WERI-Rb-1 (cell line): ENCODE results near the gene HOXA11.

Experiments used
- DNase-seq: peaks from one replicate; pipeline ENCODE4 v3.0.0-alpha.2; 2020
- H3K27ac ChIP-seq: fragments of 250-450 bp; sonication (Bioruptor Pico); 2 replicates; pipeline ENCODE4 v1.5.1; 2020; ENCODE audit warnings: mild to moderate bottlenecking, moderate library complexity
- H3K27me3 ChIP-seq: fragments of 250-450 bp; sonication (Bioruptor Pico); 2 replicates; pipeline ENCODE4 v1.5.1; 2021; ENCODE audit warnings: mild to moderate bottlenecking, low read depth, moderate library complexity; ENCODE audit not compliant: insufficient read depth, severe bottlenecking
- H3K36me3 ChIP-seq: fragments of 250-450 bp; sonication (Bioruptor Pico); 2 replicates; pipeline ENCODE4 v1.5.1; 2020; ENCODE audit warnings: mild to moderate bottlenecking, moderate library complexity
- H3K4me3 ChIP-seq: 2 replicates; pipeline ENCODE4 v1.5.1; 2011; ENCODE audit warnings: low read depth, mild to moderate bottlenecking, control low read depth, low read length
- H3K9me3 ChIP-seq: fragments of 250-450 bp; sonication (Bioruptor Pico); 2 replicates; pipeline ENCODE4 v1.5.1; 2021; ENCODE audit warnings: mild to moderate bottlenecking, moderate library complexity; ENCODE audit not compliant: severe bottlenecking
- CTCF ChIP-seq: IDR thresholded peaks from 2 replicates; pipeline ENCODE4 v1.5.1; 2011; ENCODE audit warnings: low read depth, mild to moderate bottlenecking, control low read depth, inconsistent platforms, low read length

Gene HOXA11

GRCh38 chr7:27220440-27220955 is 35.5 kb upstream of the HOXA11 start:
- Histone ChIP-seq H3K27me3 (peaks cover 80% of the 10 kb centered on the region), H3K4me3 (no peak overlapping the region), H3K36me3 (no peaks in the 10 kb centered on the region), H3K27ac (no peak overlapping the region), H3K9me3 (peaks cover 4% of the 10 kb centered on the region)
- no peak for TF ChIP-seq CTCF
- no peak for DNase-seq

GRCh38 chr7:27219821-27220220 is 34.8 kb upstream of the HOXA11 start:
- peaks cover 80% of the 10 kb centered on the region for H3K27me3 ChIP-seq

DNA sequence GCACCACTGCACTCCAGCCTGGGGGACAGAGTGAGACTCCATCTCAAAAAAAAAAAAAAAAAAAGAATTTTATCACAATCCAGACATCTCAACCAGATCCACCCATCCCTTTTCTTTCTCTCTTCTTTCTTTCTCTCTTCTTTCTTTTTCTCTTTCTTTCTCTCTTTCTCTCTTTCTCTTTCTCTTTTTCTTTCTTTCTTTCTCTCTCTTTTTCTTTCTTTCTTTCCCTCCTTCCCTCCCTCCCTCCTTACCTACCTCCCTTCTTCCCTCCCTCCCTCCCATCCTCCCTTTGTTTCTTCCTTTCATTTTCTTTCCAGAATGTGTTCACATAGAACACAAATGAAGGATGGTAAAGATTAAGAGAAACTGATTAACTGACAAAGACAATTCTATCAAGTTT is 32.9 kb upstream of the HOXA11 start:
- DNase-seq: no peak
- no peak for TF ChIP-seq CTCF
- Histone ChIP-seq H3K27me3 (peaks cover 80% of the 10 kb centered on the region), H3K4me3 (no peak overlapping the region), H3K36me3 (no peaks in the 10 kb centered on the region), H3K27ac (no peak overlapping the region), H3K9me3 (no peaks in the 10 kb centered on the region)

More at GRCh38 chr7:27219821-27220220, 34.8 kb upstream of the HOXA11 start:
- no peak for TF ChIP-seq CTCF
- H3K27ac ChIP-seq: no peak overlapping the region
- no peak for DNase-seq
- H3K4me3 ChIP-seq: no peak overlapping the region
- no peaks in the 10 kb centered on the region for H3K36me3 ChIP-seq
- H3K9me3 ChIP-seq: no peaks in the 10 kb centered on the region

DNA sequence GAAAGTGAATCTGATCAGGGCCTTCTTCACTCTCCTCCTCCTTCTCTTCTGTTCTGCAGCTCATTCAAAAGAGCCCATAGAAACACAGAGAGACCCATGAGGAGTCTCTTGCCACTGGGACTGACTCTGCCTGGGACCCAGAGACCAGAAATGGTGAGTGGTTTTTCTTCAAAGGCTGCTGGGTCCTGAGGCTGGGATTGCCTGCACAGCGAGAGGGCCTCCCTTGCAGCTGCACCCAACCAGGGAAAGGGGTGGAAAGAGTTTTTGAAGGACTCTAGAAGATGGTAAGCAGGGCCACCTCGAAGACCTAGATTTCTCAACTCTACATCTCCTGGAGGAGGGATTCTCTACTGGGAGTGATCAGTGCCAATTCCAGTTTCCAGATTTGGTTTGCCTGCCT is 30.3 kb upstream of the HOXA11 start:
- no peak for TF ChIP-seq CTCF
- DNase-seq: no peak
- no peaks in the 10 kb centered on the region for H3K36me3 ChIP-seq
- H3K9me3 ChIP-seq: no peaks in the 10 kb centered on the region
- H3K27me3 ChIP-seq: peaks cover 85% of the 10 kb centered on the region
- no peak overlapping the region for H3K4me3 ChIP-seq
- no peak overlapping the region for H3K27ac ChIP-seq

- Histone ChIP-seq H3K27me3 (peaks cover 86% of the 10 kb centered on the region), H3K36me3 (no peaks in the 10 kb centered on the region), H3K9me3 (no peaks in the 10 kb centered on the region), H3K27ac (no peak overlapping the region), H3K4me3 (no peak overlapping the region)
- no peak for TF ChIP-seq CTCF
- DNase-seq: no peak
Observed at GRCh38 chr7:27214239-27214950, 29.4 kb upstream of the HOXA11 start.
